ENCODE results near the gene SIX3.

Gene SIX3

GRCh38 chr2:44925561-44926136, 15.9 kb upstream of the SIX3 start:
- no peak overlapping the region for H3K4me3 ChIP-seq (ENCODE audit: control insufficient read depth, low read depth, low read length)
- TF ChIP-seq, protein P1, sequence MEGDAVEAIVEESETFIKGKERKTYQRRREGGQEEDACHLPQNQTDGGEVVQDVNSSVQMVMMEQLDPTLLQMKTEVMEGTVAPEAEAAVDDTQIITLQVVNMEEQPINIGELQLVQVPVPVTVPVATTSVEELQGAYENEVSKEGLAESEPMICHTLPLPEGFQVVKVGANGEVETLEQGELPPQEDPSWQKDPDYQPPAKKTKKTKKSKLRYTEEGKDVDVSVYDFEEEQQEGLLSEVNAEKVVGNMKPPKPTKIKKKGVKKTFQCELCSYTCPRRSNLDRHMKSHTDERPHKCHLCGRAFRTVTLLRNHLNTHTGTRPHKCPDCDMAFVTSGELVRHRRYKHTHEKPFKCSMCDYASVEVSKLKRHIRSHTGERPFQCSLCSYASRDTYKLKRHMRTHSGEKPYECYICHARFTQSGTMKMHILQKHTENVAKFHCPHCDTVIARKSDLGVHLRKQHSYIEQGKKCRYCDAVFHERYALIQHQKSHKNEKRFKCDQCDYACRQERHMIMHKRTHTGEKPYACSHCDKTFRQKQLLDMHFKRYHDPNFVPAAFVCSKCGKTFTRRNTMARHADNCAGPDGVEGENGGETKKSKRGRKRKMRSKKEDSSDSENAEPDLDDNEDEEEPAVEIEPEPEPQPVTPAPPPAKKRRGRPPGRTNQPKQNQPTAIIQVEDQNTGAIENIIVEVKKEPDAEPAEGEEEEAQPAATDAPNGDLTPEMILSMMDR (conservative IDR thresholded peaks at IDR 0.05; ENCODE audit: control insufficient read depth, insufficient read depth, low read depth, low read length), result no peak
- DNase-seq (ENCODE audit: low read depth), result no peak

DNA sequence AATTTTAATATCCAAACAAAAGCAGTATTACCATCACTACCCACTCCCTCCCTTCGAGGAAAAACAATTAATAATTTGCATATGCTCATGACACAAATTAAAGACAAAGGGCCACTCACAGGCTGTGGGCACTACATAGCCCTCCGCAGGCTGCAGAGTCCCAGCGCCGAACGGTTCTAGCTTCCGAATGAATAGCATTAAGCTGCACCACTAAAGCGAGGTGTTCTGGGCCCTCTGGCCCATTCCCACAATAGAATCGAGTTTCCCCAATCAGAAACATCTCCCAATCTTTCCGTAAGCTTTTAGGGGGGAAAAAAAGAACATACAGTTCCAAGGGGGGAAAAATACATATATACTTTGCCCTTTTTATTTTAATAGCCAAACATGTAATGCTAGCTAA, 14.5 kb upstream of the SIX3 start:
- no peak overlapping the region for H3K4me3 ChIP-seq (ENCODE audit: control insufficient read depth, low read depth, low read length)
- TF ChIP-seq, protein P1 (conservative IDR thresholded peaks at IDR 0.05; ENCODE audit: control insufficient read depth, insufficient read depth, low read depth, low read length), result no peak
- DNase-seq (ENCODE audit: low read depth), result no peak

DNA sequence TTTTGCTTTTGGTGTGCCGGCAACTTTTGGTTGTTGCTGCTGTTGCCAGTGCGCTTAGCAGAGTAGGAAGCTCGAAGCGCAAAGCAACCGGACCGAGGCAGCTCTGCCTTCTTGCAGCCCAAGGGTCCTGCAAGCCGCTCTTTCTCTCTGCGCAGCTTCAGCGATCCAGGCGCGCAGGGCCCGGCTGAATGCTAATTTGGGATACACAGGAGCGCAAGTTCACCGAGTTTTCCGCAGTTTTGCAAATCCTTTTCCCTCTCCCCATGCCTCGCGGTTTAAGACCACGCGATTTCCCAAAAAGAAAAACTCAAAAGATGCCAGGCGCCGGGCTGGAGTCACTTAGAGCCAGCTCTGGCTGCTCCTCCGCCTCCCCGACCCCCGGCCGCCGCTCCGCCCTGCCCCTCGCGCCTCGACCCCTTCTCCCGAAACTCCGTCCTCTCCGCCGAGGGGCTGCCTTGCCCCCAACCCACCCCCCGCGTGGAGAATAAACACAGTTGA, 13.5 kb upstream of the SIX3 start:
- TF ChIP-seq, protein P1 (conservative IDR thresholded peaks at IDR 0.05; ENCODE audit: control insufficient read depth, insufficient read depth, low read depth, low read length), result no peak
- H3K4me3 ChIP-seq (ENCODE audit: control insufficient read depth, low read depth, low read length), result no peak overlapping the region
- DNase-seq (ENCODE audit: low read depth), result no peak

DNA sequence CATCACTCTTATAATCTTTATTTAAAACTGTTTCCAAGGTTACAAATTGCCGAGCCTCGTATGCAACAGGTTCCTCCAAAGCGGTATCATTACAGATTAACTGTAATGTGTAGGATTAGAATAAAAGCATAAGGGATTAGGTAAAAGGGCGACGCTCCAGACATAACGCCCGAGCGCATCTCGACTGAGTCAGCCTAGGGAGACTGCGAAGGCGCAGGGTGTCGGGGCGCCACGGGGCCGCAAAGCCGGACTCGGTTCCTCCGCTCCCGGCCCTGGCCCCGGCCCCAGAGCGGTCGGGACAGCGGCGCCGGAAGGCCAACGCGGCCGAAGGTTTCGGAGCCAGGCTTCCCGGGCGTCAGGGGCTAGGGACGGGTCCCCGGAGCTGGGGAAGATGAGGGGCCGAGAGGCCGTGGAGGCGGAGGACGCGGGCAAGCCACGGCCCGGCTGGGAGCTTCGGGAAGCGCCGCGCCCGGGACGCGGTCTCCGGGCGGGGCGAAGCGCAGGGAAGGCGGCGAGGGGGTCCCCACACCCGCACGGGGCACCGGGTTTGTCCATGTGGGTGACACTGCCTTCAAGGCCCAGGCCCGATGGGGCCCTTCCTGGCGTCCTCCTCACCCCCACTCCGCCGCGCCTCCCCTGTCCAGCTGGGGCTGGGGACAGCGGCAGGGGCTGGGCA, 12.9 kb upstream of the SIX3 start:
- DNase-seq (ENCODE audit: low read depth), result no peak
- TF ChIP-seq, protein P1 (conservative IDR thresholded peaks at IDR 0.05; ENCODE audit: control insufficient read depth, insufficient read depth, low read depth, low read length), result no peak
- no peak overlapping the region for H3K4me3 ChIP-seq (ENCODE audit: control insufficient read depth, low read depth, low read length)

- DNase-seq (ENCODE audit: low read depth), result no peak
- H3K4me3 ChIP-seq (ENCODE audit: control insufficient read depth, low read depth, low read length), result no peak overlapping the region
- TF ChIP-seq, protein P1 (conservative IDR thresholded peaks at IDR 0.05; ENCODE audit: control insufficient read depth, insufficient read depth, low read depth, low read length), result no peak
These were observed 12.3 kb upstream of the SIX3 start for GRCh38 chr2:44929159-44929734.

DNA sequence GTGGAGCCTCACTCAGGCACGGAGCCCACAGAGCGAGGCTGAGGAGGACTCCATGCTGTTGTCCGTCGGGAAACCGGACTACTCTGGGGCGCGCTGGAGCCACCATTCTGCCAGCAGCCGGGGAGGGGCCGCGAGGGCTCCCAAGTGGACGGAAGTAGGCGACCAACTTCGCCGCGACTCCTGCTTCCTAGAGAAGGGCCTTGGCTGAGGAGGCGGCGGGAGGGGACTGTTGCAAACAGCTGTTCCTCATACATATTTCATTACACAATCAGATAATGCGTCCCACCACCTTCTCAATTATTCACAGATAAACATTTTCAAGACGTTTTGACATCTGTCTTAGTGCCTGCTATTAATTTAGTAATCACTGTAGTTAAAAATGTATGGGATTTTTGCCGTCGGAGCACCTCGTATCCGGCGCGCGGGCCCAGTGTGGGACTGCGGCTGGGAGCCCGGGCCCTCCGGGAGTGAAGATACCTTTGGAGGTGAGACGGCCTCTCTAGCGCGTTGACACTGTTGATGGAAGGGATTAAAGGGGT, 11.7 kb upstream of the SIX3 start:
- H3K4me3 ChIP-seq (ENCODE audit: control insufficient read depth, low read depth, low read length), result no peak overlapping the region
- TF ChIP-seq, protein P1 (conservative IDR thresholded peaks at IDR 0.05; ENCODE audit: control insufficient read depth, insufficient read depth, low read depth, low read length), result no peak
- DNase-seq (ENCODE audit: low read depth), result no peak

Measured in fibroblast of mammary gland (primary cell).